Ascending aorta (tissue), 2 donors: ENCODE data around the gene PIGO. TPM values are rescaled to one million over a fixed set of nuclear protein-coding genes. Genes with fewer than 3 reads are reported as not detected.

ENCODE experiments used
- DNase-seq, 2 donors: peaks; one replicate each; pipeline ENCODE4 v3.0.0-alpha.2; 2019; ENCODE audit warnings: low spot score in 2 of 2
- H3K27ac ChIP-seq, 2 donors: fragments of 200-600 bp; sonication (generic); one replicate each; pipeline ENCODE4 v1.5.1; 2016 to 2017; ENCODE audit warnings: mild to moderate bottlenecking in 1 of 2
- H3K27me3 ChIP-seq: fragments of 200-600 bp; sonication (generic); one replicate; pipeline ENCODE4 v1.5.1; 2017
- H3K36me3 ChIP-seq, 2 donors: fragments of 200-600 bp; sonication (generic); one replicate each; pipeline ENCODE4 v1.5.1; 2016
- H3K4me1 ChIP-seq, 2 donors: fragments of 200-600 bp; sonication (generic); one replicate each; pipeline ENCODE4 v1.5.1; 2016 to 2017; ENCODE audit warnings: mild to moderate bottlenecking in 1 of 2
- H3K4me3 ChIP-seq, 2 donors: fragments of 200-600 bp; sonication (generic); one replicate each; pipeline ENCODE4 v1.5.1; 2016 to 2017; ENCODE audit warnings: mild to moderate bottlenecking in 1 of 2
- H3K9me3 ChIP-seq, 2 donors: fragments of 200-600 bp; sonication (generic); one replicate each; pipeline ENCODE4 v1.5.1; 2016
- CTCF ChIP-seq, 3 experiments: fragments of 200-600 bp in 2 of 3; fragments of 450-650 bp in 1 of 3; sonication (generic) in 2 of 3; IDR thresholded peaks; one replicate each; pipeline ENCODE4 v1.5.1; 2016 to 2019; ENCODE audit warnings: antibody characterized with exemption in 3 of 3, mild to moderate bottlenecking in 1 of 3, moderate library complexity in 1 of 3
- intact Hi-C: fragments of 100-400 bp; cut with DNase I; formaldehyde crosslinking; loops from one replicate; pipeline ENCODE4 v1.15.1; 2023
- total RNA-seq: library from RNA; depleted of rRNA; stranded (reverse); fragments of >200 nt; gene quantifications from one replicate; pipeline ENCODE4 v1.1.0, GENCODE V29; 2016

PIGO gene
- total RNA-seq, 1 donor from 2014 or later = 2.4 TPM

- peak overlapping the region; percentile 98 to 99 for H3K27ac ChIP-seq
- no peaks in the 10 kb centered on the region for H3K9me3 ChIP-seq
- no peaks in the 10 kb centered on the region for H3K36me3 ChIP-seq
- H3K27me3 ChIP-seq = no peaks in the 10 kb centered on the region
- H3K4me3 ChIP-seq = peak overlapping the region; percentile 46 to 62
- intact Hi-C loops = loop anchor here (2.0 to 10.0 kb wide), 5 partner anchors 449 to 921 kb away; partner anchors contain the start of genes CCL27, CREB3, RECK and TESK1
- peaks cover 20 to 47% of the 10 kb centered on the region in 2 donors for H3K4me1 ChIP-seq
- TF ChIP-seq CTCF (IDR thresholded peaks at IDR 0.05) = no peak
- DNase-seq = peak; percentile 88 to 94
Observed at GRCh38 chr9:35114113-35114839, 17.9 kb upstream of the PIGO start.

GRCh38 chr9:35112257-35113020 is 16.0 kb upstream of the PIGO start:
- H3K4me1 ChIP-seq = peaks cover 20 to 46% of the 10 kb centered on the region in 2 donors
- no peaks in the 10 kb centered on the region for H3K9me3 ChIP-seq
- H3K36me3 ChIP-seq = peaks cover 12 to 13% of the 10 kb centered on the region in 2 donors
- peak overlapping the region; percentile 98 to 99 for H3K27ac ChIP-seq
- H3K4me3 ChIP-seq = peak overlapping the region in 1 of 2 donors; percentile 52
- H3K27me3 ChIP-seq = no peaks in the 10 kb centered on the region
- DNase-seq = peak in 1 of 2 donors; percentile 82
- no peak for TF ChIP-seq CTCF (IDR thresholded peaks at IDR 0.05)
- intact Hi-C loops = loop anchor here (5.0 to 10.0 kb wide), 4 partner anchors 448 to 922 kb away; partner anchors contain the start of genes CCL27, CREB3, RECK and TLN1

GRCh38 chr9:35111001-35111933 is 14.9 kb upstream of the PIGO start:
- H3K27me3 ChIP-seq = no peaks in the 10 kb centered on the region
- H3K4me3 ChIP-seq = peak overlapping the region; percentile 87 to 92
- no peak for TF ChIP-seq CTCF (IDR thresholded peaks at IDR 0.05)
- no peaks in the 10 kb centered on the region for H3K9me3 ChIP-seq
- DNase-seq = peak; percentile 95 to 99
- peaks cover 16 to 39% of the 10 kb centered on the region in 2 donors for H3K4me1 ChIP-seq
- H3K36me3 ChIP-seq = peaks cover 24% of the 10 kb centered on the region in 2 donors
- intact Hi-C loops = loop anchor here (1.0 to 10.0 kb wide), 8 partner anchors 8 to 924 kb away; partner anchors contain the start of genes CCL27, CREB3, RECK and STOML2
- peak overlapping the region; percentile 98 to 99 for H3K27ac ChIP-seq

- Histone ChIP-seq H3K27me3 (no peaks in the 10 kb centered on the region), H3K4me1 (peaks cover 16 to 39% of the 10 kb centered on the region in 2 donors), H3K36me3 (peaks cover 33 to 34% of the 10 kb centered on the region in 2 donors), H3K9me3 (no peaks in the 10 kb centered on the region), H3K27ac (peak overlapping the region; percentile 98 to 99), H3K4me3 (peak overlapping the region; percentile 87 to 92)
- no peak for TF ChIP-seq CTCF (IDR thresholded peaks at IDR 0.05)
- intact Hi-C loops = loop anchor here (2.0 to 10.0 kb wide), 5 partner anchors 30 to 924 kb away; partner anchors contain the start of genes CCL27, CREB3, RECK and TLN1
- DNase-seq = peak in 1 of 2 donors; percentile 91
Observed at GRCh38 chr9:35110327-35110761, 14.0 kb upstream of the PIGO start.
